HG03442 (cell line): ENCODE data around the gene CCM2L.

Source experiments
- ATAC-seq: cut with Tn5 transposase; IDR thresholded peaks from one replicate; pipeline ENCODE4 v1.9.1; 2021; ENCODE audit warnings: mild to moderate bottlenecking, moderate library complexity; ENCODE audit not compliant: unreplicated experiment

CCM2L gene

DNA sequence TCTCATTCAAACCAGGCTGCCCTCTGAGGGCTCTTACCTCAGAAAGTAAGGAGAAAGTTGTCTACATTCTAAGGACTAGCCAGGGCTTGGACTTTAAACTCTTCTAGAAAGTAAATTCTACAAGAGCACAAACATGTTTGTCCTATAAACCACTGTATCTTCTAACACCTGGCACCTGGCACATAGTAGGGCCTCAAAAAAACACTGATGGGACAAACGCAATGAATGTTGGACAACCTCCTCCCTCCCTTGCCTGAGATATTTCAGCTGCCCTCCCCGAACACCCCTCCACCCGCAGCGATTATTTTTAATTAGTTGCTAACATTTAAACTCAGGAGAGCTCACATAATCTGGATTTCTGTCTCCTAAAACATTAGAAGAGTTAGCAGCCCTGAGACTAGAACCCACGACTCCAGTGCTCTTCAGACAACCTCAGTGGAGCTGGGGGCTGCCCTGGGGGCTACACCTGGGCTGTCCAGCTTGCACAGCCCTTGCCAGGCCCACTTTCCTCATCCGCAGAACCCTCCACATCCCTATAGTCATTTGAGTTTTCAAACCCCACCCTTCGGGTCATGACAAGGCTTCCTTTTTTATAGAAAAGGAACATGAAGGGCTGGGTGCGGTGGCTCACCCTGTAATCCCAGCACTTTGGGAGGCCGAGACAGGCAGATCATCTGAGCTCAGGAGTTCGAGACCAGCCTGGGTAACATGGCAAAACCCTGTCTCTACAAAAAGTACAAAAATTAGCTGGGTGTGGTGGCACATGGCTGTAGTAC lies 46.7 kb downstream of the CCM2L start:
- ATAC-seq = no peak

DNA sequence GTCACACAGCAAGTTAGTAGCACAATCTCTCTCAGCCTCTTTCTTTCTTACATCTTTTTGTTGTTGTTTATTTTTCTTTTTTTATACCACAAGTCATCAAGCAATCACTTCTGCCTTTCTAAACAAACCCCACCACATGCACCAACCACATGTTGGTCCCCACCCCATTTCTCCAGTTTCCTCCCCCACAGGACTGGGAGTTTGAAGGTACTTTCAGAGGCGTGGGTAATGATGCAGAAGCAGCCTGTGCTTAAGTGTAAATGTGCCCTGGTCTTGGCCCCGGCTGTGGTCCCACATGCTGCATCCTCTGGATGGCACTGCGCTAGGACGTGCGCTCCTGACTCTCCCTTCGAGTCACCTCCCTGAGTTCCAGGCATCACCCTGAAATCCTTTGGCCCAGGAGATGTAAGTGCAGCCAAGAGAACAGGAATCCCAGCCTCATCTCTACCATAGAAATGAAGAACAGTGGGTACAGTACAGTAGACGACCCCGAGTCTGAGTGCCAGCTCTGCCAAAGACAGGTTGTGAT lies 47.5 kb downstream of the CCM2L start:
- ATAC-seq = no peak

DNA sequence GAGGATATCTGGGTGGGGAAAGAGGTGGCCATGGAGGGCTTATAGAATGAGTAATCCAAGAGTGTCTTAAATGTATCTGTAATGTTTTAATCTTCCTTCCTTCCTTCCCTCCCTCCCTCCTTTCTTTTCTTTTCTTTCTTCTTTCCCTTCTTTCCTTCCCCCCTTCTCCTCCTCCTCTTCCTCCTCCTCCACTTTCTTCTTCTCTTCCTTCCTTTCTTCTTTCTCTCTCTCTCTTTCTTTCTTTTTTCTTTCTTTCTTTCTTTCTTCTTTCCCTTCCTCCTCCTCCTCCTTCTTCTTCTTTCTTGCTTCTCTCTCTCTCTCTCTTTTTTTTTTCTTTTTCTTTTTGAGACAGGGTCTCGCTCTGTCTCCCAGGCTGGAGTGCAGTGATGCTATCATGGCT lies 49.0 kb downstream of the CCM2L start:
- no peak for ATAC-seq

DNA sequence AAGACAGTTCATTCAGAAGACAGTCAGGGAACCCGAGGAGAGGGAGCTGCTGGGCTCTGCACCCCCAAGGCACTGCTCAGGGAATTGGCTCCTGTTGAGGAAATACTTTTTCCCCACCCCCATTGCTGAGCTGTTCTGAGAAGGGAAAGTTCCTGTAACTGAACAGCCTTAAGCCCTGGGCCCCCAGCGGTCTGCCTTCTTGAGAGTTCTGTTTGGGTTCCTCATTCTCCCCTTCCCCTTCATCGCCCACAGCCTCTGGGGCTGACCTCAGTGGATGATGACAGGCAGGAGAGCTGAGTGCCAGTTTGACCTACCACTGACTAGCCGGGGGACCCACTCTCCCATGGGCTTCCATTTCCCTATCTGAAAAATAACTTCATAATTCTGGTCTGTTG lies 52.5 kb downstream of the CCM2L start:
- ATAC-seq = peak; percentile 42

DNA sequence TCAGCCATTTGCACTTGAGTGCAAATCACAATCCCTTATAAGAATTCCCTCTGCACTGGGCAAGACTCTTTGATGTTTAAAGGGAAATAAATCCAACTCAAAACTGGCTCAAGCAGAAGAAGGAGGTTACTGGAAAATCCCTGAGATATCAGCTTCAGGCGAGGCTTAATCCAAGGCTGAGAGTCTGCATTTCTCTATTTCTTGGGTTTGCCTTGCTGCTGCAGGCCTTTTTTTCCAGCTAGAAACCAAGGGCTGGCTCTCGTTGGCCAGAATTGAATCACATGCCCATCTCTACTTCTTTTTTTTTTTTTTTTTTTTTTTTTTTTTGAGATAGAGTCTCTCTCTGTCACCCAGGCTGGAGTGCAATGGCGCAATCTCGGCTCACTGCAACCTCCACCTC lies 53.5 kb downstream of the CCM2L start:
- no peak for ATAC-seq

DNA sequence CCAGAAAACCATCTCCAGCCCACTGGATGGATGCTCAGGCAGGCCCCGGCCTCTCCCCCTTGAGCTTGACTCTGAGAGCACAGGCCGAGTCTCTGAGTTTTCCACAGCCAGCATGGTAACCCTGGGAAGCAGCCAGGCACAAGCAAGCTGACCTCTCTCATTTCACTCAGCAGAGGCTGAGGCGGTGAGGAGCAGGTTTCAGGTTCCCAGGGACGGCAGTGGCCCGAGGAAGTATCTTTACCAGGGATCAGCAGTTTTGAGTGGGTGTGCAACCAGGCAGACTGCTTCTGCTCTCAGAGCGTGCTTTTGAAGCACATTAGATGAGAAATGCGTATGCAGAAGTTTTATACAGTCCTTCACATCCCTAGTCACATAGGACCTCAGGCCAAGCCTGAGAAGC lies 54.4 kb downstream of the CCM2L start:
- ATAC-seq = no peak

DNA sequence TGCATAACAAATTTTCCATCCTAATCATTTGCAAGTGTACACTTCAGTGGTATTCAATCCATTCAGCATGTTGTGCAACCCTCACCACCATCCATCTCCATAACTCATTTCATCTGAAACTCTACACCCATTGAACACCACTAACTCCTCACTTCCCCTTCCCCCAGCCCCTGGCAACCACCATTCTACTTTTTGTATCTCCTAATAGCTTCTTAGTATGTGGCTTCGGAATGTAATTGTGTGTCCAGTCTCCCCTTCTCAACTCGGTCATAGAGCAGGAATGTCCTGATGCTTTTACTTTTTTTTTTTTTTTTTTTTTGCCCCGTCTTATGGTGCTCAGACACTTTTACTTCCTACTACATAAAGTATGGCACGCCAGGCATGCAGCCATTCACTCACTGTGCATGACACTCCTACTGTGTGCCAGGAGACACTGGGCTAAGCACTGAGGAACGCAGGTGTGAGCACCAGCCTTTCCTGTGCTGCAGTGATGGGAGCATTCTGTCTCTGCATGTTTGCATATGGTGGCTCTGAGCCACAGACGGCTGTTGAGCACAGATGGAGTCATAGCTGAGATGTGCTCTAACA lies 57.1 kb downstream of the CCM2L start:
- ATAC-seq = no peak

DNA sequence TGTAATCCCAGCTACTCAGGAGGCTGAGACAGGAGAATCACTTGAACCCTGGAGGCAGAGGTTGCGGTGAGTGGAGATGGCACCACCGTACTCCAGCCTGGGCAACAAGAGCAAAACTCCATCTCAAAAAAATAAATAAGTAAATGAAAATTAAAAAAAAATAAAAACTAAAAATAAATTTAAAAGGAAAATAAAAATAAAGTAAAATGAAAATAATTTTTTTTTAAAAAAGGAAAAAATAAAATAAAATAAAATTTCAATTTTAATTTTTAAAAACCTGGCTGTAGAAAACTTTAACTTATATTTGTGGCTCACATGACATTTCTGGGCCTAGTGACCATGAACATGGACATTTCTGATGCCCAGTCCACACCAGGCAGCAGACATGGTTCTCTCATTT lies 57.9 kb downstream of the CCM2L start:
- ATAC-seq = no peak

DNA sequence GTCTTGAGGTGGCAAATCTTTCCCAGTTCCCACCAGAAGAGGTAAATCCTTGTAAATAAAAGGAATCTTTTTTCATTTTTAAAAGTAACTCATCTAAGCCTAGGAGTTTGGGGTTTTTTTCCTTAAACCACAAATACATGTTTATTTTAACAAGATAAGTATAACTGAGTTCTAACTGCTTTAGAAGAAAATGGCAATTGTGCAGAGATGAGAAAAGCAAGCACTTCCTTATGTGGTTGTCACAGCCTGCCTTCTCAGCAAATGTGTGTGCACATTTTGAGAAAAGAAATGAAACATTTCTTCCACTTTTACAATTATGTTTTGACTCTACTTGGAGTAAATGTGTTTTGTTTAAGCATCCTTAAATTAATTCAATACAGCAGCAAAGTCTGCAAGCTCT lies 59.5 kb downstream of the CCM2L start:
- ATAC-seq = no peak

DNA sequence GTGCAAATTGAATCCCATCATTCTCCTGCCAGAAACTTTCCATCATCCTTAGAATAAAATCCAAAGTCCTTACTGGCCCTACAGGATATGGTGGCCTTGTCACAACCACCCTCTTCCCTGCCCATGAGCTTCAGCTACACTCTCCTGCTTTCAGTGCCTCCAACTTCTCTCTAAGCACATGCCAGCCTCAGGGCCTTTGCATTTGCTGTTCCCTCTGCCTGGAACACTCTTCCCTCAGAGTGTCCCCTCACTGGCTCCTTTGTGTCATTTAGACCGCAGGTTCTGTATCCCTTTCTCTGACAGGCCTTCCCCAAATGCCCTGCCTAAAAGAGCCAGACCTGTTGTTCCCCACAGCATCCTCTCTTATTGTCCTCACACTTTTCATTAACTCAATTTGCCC lies 60.0 kb downstream of the CCM2L start:
- no peak for ATAC-seq

DNA sequence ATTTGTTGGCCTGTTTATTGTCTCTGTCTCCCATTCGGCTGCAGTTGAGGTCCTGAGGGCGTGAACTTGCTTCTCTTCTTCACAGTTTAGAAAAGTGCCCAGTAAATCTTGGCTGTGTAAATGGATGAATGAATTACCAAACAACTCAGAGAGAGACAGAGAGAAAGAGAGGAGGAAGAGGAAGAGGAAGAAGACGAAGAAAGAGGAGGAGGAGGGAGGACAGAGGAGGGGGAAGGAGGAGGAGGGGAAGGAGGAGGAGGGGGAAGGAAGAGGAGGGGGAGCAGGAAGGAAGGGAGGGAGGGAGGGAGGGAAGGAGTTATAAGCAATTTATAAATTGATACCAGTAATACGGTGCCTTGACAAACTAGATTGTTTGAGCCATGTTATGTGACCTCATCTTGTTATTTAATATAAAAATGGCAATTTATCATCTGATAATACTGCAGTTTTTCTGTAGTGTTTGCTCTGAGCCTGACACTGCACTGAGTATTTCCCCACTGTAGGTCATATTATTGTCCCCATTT lies 60.5 kb downstream of the CCM2L start:
- ATAC-seq = no peak

DNA sequence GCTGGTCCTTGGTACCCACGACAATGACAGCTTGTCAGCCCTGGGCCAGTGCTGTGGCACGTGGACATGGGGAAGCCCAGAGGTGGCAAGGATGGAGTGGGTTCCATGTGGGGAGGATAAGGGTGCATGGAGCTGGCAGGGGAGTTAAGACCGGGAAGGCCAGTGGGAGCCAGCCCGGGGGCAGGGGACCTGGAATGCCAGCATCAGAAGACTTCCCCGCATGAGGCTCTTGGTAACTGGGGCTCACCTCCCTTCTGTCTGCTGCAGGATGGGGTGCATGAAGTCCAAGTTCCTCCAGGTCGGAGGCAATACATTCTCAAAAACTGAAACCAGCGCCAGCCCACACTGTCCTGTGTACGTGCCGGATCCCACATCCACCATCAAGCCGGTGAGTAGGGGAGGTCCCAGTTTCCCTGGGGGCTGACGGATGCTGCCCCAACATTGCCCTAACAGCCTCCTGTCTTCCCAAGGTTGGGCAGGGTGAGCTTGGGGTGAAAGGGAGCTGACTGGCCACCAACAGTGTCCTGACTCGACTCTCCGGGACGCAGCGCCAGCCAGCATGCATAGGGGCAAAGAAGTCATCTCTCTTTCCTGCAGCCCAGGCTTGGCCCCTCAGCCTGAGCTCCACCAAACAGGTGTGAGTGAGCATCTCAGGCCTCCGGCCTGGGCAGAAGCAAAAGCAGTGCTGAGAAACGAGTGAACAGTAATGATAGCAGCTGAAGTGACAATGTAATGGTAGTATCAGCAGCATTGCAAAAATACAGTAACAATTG lies 61.3 kb downstream of the CCM2L start:
- ATAC-seq = no peak

DNA sequence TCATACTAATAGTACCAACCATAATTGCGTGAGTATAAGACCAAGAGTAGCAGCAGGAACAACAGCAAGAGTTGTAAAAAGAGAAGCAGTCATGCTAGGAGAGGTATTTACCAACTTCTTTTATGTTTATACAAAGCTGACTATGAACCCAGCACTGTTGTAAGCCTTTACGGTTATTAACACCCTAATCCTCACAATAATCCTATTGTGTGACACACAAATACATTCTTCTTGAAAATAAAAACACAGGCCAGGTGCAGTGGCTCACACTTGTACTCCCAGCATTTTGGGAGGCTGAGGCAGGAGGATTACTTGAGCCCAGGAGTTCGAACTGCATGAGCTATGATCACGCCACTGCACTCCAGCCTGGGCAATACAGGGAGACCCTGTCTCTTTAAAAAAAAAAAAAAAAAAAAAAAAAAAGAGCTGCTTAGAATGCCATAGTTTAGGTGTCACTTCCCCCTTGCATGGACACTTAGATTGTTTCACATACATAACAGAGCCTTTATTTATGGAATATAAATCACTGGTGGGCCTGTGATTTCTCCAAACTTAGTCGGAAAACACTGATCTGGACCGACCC lies 62.0 kb downstream of the CCM2L start:
- no peak for ATAC-seq

DNA sequence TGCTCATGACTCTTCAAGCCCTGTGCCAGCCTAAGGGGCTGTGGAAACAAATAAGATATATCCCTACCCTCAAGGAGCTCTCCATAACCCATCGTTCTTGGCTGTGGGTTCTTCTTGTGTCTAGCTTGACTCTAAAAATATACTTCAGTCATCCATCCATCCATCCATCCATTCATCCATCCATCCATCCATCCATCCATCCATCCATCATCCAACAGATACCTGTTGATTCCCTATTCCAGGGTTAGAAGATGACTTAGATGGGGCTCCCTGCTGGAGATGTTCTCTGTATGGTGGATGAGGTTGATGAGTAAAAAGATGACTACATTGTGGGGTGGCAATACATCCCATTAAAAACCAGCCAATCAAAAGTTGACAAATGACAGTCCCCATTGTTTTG lies 65.3 kb downstream of the CCM2L start:
- no peak for ATAC-seq

DNA sequence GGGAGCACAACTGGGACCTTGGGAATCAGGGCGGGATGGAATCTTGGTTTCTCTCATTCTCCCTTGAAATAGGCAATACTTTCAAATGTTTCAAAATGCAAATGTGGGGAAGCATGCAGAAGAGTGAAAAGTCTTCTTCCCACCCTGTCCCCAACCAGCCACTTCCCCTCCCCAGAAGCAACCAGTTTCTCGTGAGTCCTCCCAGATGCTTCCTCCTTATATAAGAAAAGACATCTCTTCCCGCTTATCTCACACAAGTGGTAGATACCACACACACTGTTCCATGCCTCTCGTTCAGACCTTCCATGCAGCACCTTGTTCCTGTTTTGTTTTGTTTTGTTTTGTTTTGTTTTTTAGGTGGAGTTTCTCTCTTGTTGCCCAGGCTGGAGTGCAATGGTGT lies 67.0 kb downstream of the CCM2L start:
- ATAC-seq = no peak

DNA sequence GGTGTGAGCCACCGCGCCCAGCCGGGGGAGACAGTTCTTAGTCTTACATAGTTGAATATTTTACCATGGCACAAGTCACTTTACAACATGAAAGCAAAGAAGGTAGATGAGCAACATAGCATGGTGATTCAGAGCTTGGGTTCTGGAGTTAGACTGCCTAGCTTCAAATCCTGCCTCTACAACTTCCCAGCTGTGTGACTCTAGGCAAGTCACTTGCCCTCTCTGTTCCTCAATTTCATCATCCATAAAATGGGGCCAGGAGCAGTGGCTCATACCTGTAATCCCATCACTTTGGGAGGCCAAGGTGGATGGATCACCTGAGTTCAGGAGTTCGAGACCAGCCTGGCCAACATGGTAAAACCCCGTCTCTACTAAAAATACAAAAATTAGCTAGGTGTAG lies 68.1 kb downstream of the CCM2L start:
- ATAC-seq = no peak

DNA sequence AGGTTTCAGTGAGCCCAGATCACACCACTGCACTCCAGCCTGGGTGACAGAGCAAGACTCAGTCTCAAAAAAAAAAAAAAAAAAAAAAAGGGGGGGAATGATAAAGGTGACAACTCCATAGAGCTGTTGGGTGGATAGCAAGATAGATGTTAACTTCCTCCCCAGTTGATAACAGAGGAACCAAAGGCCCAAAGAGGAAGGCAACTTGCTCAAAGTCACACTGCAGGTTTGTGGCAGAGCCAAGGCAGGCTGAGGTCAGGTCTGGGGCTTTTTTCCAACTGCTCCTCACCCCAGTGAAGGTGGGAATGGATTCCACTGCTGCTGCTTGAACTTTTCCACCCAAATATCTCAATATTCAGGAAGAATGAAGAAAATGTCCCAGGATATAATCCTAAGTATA lies 68.6 kb downstream of the CCM2L start:
- ATAC-seq = no peak

DNA sequence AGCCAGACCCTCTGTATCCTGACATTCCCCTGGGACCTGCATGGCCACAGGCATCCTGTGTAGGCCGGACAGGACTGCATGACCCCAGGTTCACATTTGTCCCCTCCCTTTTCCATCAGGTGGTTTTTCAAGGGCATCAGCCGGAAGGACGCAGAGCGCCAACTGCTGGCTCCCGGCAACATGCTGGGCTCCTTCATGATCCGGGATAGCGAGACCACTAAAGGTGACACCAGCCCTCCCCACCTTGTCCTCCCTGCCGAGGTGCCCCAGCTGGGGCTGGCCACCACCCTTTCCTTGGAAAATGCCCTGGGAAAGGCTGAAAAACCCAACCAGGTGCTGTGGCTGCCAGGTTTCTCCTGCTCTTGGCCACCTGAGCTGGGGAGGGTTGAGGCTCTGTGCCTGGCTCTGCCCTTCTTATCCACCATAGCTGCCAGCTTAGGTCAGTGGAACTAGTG lies 69.4 kb downstream of the CCM2L start:
- no peak for ATAC-seq

DNA sequence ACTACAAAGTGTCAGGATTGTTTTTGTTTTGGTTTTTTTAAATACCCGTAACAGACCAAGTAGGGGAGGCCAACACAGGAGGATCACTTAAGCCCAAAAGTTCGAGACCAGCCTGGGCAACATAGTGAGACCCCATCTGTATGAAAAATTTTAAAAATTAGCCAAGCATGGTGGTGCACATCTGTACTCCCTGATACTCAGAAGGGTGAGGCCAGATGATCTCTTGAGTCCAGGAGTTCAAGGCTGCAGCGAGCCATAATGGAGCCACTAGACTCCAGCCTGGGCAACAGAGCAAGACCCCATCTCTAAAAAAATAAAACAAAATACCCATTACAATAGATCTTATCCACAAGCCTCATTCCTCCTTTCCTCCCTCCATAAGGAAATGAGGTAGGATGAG lies 70.5 kb downstream of the CCM2L start:
- ATAC-seq = no peak
